Kidney tubule cell (primary cell): Measurements from ENCODE around the gene SNRPE.
A peak's percentile ranks its signal among the peaks of the same experiment; 100 is the strongest.

Experiments
- DNase-seq: peaks from one replicate; pipeline ENCODE4 v3.0.0-alpha.2; 2018; ENCODE audit warnings: low spot score

Gene SNRPE

GRCh38 chr1:203880606-203881005 is 19.2 kb downstream of the SNRPE start:
- DNase-seq, result no peak

- DNase-seq, result peak; percentile 82
These were observed 27.4 kb downstream of the SNRPE start for GRCh38 chr1:203888807-203889251.

GRCh38 chr1:203891950-203892349 is 30.6 kb downstream of the SNRPE start:
- no peak for DNase-seq

- DNase-seq, result peak; percentile 30
These were observed 37.3 kb downstream of the SNRPE start for GRCh38 chr1:203898458-203899352.

- DNase-seq, result no peak
These were observed 37.9 kb downstream of the SNRPE start for GRCh38 chr1:203899353-203899716.

GRCh38 chr1:203899869-203900714 is 38.7 kb downstream of the SNRPE start:
- DNase-seq, result no peak

GRCh38 chr1:203901581-203901980 is 40.2 kb downstream of the SNRPE start:
- no peak for DNase-seq

- DNase-seq, result no peak
These were observed 43.9 kb downstream of the SNRPE start for GRCh38 chr1:203905275-203905674.

GRCh38 chr1:203906932-203907331 is 45.5 kb downstream of the SNRPE start:
- DNase-seq, result peak; percentile 81

- no peak for DNase-seq
These were observed 46.5 kb downstream of the SNRPE start for GRCh38 chr1:203907901-203908300.

GRCh38 chr1:203911806-203912205 is 50.4 kb downstream of the SNRPE start:
- no peak for DNase-seq

- DNase-seq, result no peak
These were observed 51.7 kb downstream of the SNRPE start for GRCh38 chr1:203913073-203913521.

- DNase-seq, result no peak
These were observed 52.9 kb downstream of the SNRPE start for GRCh38 chr1:203914292-203914691.

- no peak for DNase-seq
These were observed 54.4 kb downstream of the SNRPE start for GRCh38 chr1:203915811-203916210.

- no peak for DNase-seq
These were observed 55.4 kb downstream of the SNRPE start for GRCh38 chr1:203916756-203917155.
